GM12878 (cell line): ENCODE measurements around the gene PAFAH2.

Source experiments
- ASH2L ChIP-seq: fragments of 300-600, 200-600 bp; sonication (generic); IDR thresholded peaks from 2 replicates; pipeline ENCODE4 v1.6.1; 2017; ENCODE audit warnings: low read depth, mild to moderate bottlenecking, borderline replicate concordance
- ATF7 ChIP-seq: fragments of 450-650 bp; IDR thresholded peaks from 2 replicates; pipeline ENCODE4 v1.6.1; 2016; ENCODE audit warnings: low read depth, mild to moderate bottlenecking
- CTCF ChIP-seq, 3 experiments: IDR thresholded peaks in 2 of 3; conservative IDR thresholded peaks in 1 of 3; 2 replicates each; pipeline ENCODE4 v1.5.1; 2011; ENCODE audit warnings: low read depth in 3 of 3, low read length in 3 of 3, mild to moderate bottlenecking in 3 of 3, control low read depth in 2 of 3, moderate library complexity in 2 of 3, inconsistent platforms in 1 of 3, mixed read lengths in 1 of 3; ENCODE audit not compliant: control insufficient read depth in 2 of 3, insufficient read depth in 1 of 3; ENCODE audit errors: extremely low read depth in 1 of 3
- NRF1 ChIP-seq: conservative IDR thresholded peaks from 2 replicates; pipeline ENCODE4 v1.6.1; 2011; ENCODE audit warnings: mild to moderate bottlenecking, low read depth, low read length, improper control_type of control experiment
- RB1 ChIP-seq: fragments of 450-650 bp; formaldehyde crosslinking; IDR thresholded peaks from 2 replicates; pipeline ENCODE4 v1.6.1; 2017; ENCODE audit warnings: mild to moderate bottlenecking, borderline replicate concordance
- SMAD1 ChIP-seq: fragments of 450-650 bp; IDR thresholded peaks from 2 replicates; pipeline ENCODE4 v1.6.1; 2018; ENCODE audit warnings: mild to moderate bottlenecking, low read depth; ENCODE audit not compliant: partially characterized antibody
- ZBTB33 ChIP-seq: fragments of 450-650 bp; IDR thresholded peaks from 2 replicates; pipeline ENCODE4 v1.6.1; 2017; ENCODE audit warnings: mild to moderate bottlenecking

- TF ChIP-seq ATF7 (no peak), RB1 (no peak), ASH2L (no peak), CTCF (IDR thresholded peaks at IDR 0.05 in 2 of 3, conservative IDR thresholded peaks at IDR 0.05 in 1 of 3; ENCODE audit: control insufficient read depth in 2 of 3, extremely low read depth in 1 of 3, insufficient read depth in 1 of 3, low read depth in 3 of 3, low read length in 3 of 3) (no peak), ZBTB33 (no peak), SMAD1 (no peak), NRF1 (no peak)
These were observed 13.0 kb upstream of the PAFAH2 start for GRCh38 chr1:26010825-26011224.
